K562 (cell line): ENCODE measurements around the gene ORM1. TPM values are rescaled to one million over a fixed set of nuclear protein-coding genes. Genes with fewer than 3 reads are reported as not detected.

ENCODE experiments used
- ATAC-seq: fragments of 200-7000 bp; cut with Tn5 transposase; 3 replicates; pipeline ENCODE4 v1.9.1; 2020; ENCODE audit warnings: moderate library complexity
- BruUV-seq: library from RNA; stranded (reverse); fragments of 400-500 nt; replicated peaks from 2 replicates; lab custom pipeline; 2021; lab: Mats Ljungman, UMichigan
- CTCF ChIA-PET: fragments of 300-600 bp; formaldehyde crosslinking; extraction: SDS; loops from one replicate; lab custom pipeline; 2021; ENCODE audit warnings: low intra/inter-chr PET ratio; lab: Yijun Ruan, JAX
- POLR2A ChIA-PET: fragments of 300-600, 350-650 bp; sonication (Branson Sonifier 250); formaldehyde crosslinking; extraction: SDS; loops from one replicate; lab custom pipeline; 2021; ENCODE audit warnings: antibody characterized with exemption, inconsistent platforms; lab: Yijun Ruan, JAX
- DNase-seq, 4 experiments: peaks; one replicate each; pipeline versions ENCODE4 v3.0.0 to v3.0.0-alpha.2; 2011 to 2018; ENCODE audit warnings: low spot score in 3 of 4, mixed read lengths in 3 of 4; ENCODE audit errors: extremely low read depth in 1 of 4
- FAIRE-seq: peaks from 2 replicates; lab custom pipeline; 2011; peaks lifted over from hg19 to GRCh38; lab: Jason Lieb, UNC
- H2AFZ ChIP-seq: 2 replicates; pipeline ENCODE4 v1.6.0; 2011; ENCODE audit warnings: low read depth, low read length, control low read depth, inconsistent platforms
- H3K27ac ChIP-seq: fragments of 200-600 bp; 3 replicates; pipeline ENCODE4 v1.8.0; 2011; ENCODE audit warnings: low read depth, mild to moderate bottlenecking, control low read depth, inconsistent platforms, low read length, moderate library complexity, mixed read lengths; ENCODE audit errors: extremely low read depth
- H3K27me3 ChIP-seq, 2 experiments: fragments of 300-600 bp in 1 of 2; 2 replicates in 1 of 2; 3 replicates in 1 of 2; pipeline versions ENCODE4 v1.6.0 to v1.8.0; 2011; ENCODE audit warnings: inconsistent platforms in 2 of 2, low read length in 2 of 2, mild to moderate bottlenecking in 1 of 2, mixed read lengths in 1 of 2, moderate library complexity in 1 of 2; ENCODE audit not compliant: control insufficient read depth in 2 of 2, insufficient read depth in 2 of 2
- H3K36me3 ChIP-seq: fragments of 300-600 bp; 3 replicates; pipeline ENCODE4 v1.8.0; 2011; ENCODE audit warnings: mild to moderate bottlenecking, low read length, inconsistent platforms; ENCODE audit not compliant: control insufficient read depth, insufficient read depth
- H3K4me1 ChIP-seq, 2 experiments: fragments of 200-600 bp in 1 of 2; replicated peaks in 1 of 2; 2 replicates in 1 of 2; 3 replicates in 1 of 2; pipeline versions ENCODE4 v1.5.1 to v1.8.0; 2011; ENCODE audit warnings: inconsistent platforms in 2 of 2, low read length in 2 of 2, mild to moderate bottlenecking in 1 of 2, mixed read lengths in 1 of 2, moderate library complexity in 1 of 2; ENCODE audit not compliant: control insufficient read depth in 2 of 2, insufficient read depth in 2 of 2
- H3K4me2 ChIP-seq: 2 replicates; pipeline ENCODE4 v1.6.1; 2011; ENCODE audit warnings: low read length, control low read depth, inconsistent platforms, mixed read lengths; ENCODE audit not compliant: insufficient read depth
- H3K4me3 ChIP-seq: fragments of 200-600 bp; sonication (generic), shearing (Covaris generic); 2 replicates; pipeline ENCODE4 v1.5.1; 2016; ENCODE audit warnings: control low read depth, inconsistent platforms
- H3K79me2 ChIP-seq: fragments of 200-600 bp; 3 replicates; pipeline ENCODE4 v1.8.0; 2011; ENCODE audit warnings: low read length, inconsistent platforms; ENCODE audit not compliant: control insufficient read depth, insufficient read depth
- H3K9ac ChIP-seq, 2 experiments: 2 replicates each; pipeline versions ENCODE4 v1.6.0 to v1.6.1; 2011; ENCODE audit warnings: low read depth in 2 of 2, low read length in 2 of 2, control low read depth in 1 of 2, inconsistent platforms in 1 of 2, mild to moderate bottlenecking in 1 of 2, mixed read lengths in 1 of 2; ENCODE audit not compliant: insufficient read depth in 1 of 2
- H3K9me1 ChIP-seq: one replicate; pipeline ENCODE4 v1.6.0; 2011; ENCODE audit warnings: inconsistent platforms, mild to moderate bottlenecking, low read length, moderate library complexity; ENCODE audit not compliant: control insufficient read depth, insufficient read depth
- H3K9me3 ChIP-seq: replicated peaks from 2 replicates; pipeline ENCODE4 v1.5.1; 2011; ENCODE audit warnings: low read depth, low read length, inconsistent platforms; ENCODE audit not compliant: control insufficient read depth, insufficient read depth
- H4K20me1 ChIP-seq: replicated peaks from 2 replicates; pipeline ENCODE4 v1.6.1; 2011; ENCODE audit warnings: low read length, inconsistent platforms, mixed read lengths; ENCODE audit not compliant: control insufficient read depth, insufficient read depth
- ARID1B ChIP-seq: fragments of 450-650 bp; IDR thresholded peaks from 2 replicates; pipeline ENCODE4 v1.6.1; 2016; ENCODE audit warnings: antibody characterized with exemption, mild to moderate bottlenecking, inconsistent platforms
- CBX3 ChIP-seq, 2 experiments: IDR thresholded peaks; 1 replicate in 1 of 2; 2 replicates in 1 of 2; pipeline ENCODE4 v1.6.1; 2012; ENCODE audit warnings: inconsistent platforms in 2 of 2, low read length in 2 of 2, borderline replicate concordance in 1 of 2, control low read depth in 1 of 2
- EP300 ChIP-seq: IDR thresholded peaks from 2 replicates; pipeline ENCODE4 v1.6.1; 2012; ENCODE audit warnings: low read length, improper control_type of control experiment
- NCOR1 ChIP-seq: fragments of 450-650 bp; IDR thresholded peaks from 2 replicates; pipeline ENCODE4 v1.6.1; 2016; ENCODE audit warnings: mild to moderate bottlenecking, moderate library complexity
- OTX1 ChIP-seq: fragments of 450-650 bp; formaldehyde crosslinking; IDR thresholded peaks from 2 replicates; pipeline ENCODE4 v1.4.0; 2022; ENCODE audit warnings: mild to moderate bottlenecking
- PPARD ChIP-seq: fragments of 250-450 bp; sonication (Bioruptor Pico); IDR thresholded peaks from 2 replicates; pipeline ENCODE4 v1.8.0; 2022; ENCODE audit warnings: inconsistent platforms, mild to moderate bottlenecking, moderate library complexity
- RAD21 ChIP-seq, 2 experiments: fragments of 250-450 bp in 1 of 2; fragments of 450-650 bp in 1 of 2; sonication (Bioruptor Pico) in 1 of 2; formaldehyde crosslinking in 1 of 2; IDR thresholded peaks in 1 of 2; conservative IDR thresholded peaks in 1 of 2; 2 replicates each; pipeline versions ENCODE4 v1.4.0 to v1.8.0; 2020 to 2022; ENCODE audit warnings: mild to moderate bottlenecking in 2 of 2, moderate library complexity in 1 of 2
- ZNF311 ChIP-seq: fragments of 250-450 bp; sonication (Bioruptor Pico); IDR thresholded peaks from 2 replicates; pipeline ENCODE4 v1.4.0; 2020; ENCODE audit warnings: mild to moderate bottlenecking, moderate library complexity
- ZNF347 ChIP-seq: fragments of 450-650 bp; formaldehyde crosslinking; IDR thresholded peaks from 2 replicates; pipeline ENCODE4 v1.4.0; 2020; ENCODE audit warnings: low read depth, mild to moderate bottlenecking, moderate library complexity
- ZNF583 ChIP-seq: fragments of 250-450 bp; sonication (Bioruptor Pico); IDR thresholded peaks from 2 replicates; pipeline ENCODE4 v1.4.0; 2020
- WGBS: fragments of 100-300 bp; shearing (Covaris generic); methylation state at CpG from one replicate; pipeline ENCODE4 v1.1.6; 2016; ENCODE audit warnings: low coverage, mixed read lengths; ENCODE audit not compliant: insufficient coverage; ENCODE audit errors: missing lambda C conversion rate; 5-methylcytosine and 5-hydroxymethylcytosine counted together
- in situ Hi-C: fragments of 300-500 bp; cut with MboI; formaldehyde crosslinking; loops from 4 replicates; pipeline ENCODE4 v1.15.0; 2018; ENCODE audit warnings: inconsistent platforms, mixed read lengths
- intact Hi-C: fragments of 100-400 bp; cut with micrococcal nuclease; formaldehyde crosslinking; loops from 2 replicates; pipeline ENCODE4 v1.14.2; 2022
- polyA plus RNA-seq, 8 experiments: library from polyadenylated mRNA; depleted of rRNA in 4 of 8; stranded (reverse) in 5 of 8; unstranded in 3 of 8; fragments of >200 nt; fragmentation: Nextera tagmentation in 2 of 8; fragmentation: Illumina TruSeq in 1 of 8; extraction: Ambion mirVana in 2 of 8; extraction: Trizol in 1 of 8; gene quantifications; 2 replicates each; pipeline versions ENCODE4 v1.2.1 to v1.2.3, GENCODE V29; 2011 to 2014; ENCODE audit warnings: inconsistent platforms in 1 of 8, missing spikeins in 1 of 8
- total RNA-seq, 7 experiments: library from RNA; depleted of rRNA in 6 of 7; stranded (reverse); fragments of >200 nt in 6 of 7; fragmentation: Illumina TruSeq in 2 of 7; extraction: Trizol in 2 of 7; gene quantifications; 2 replicates each; pipeline versions ENCODE4 v1.2.1 to v1.2.3, GENCODE V29; 2011 to 2021; ENCODE audit warnings: low replicate concordance in 1 of 7
- TF ChIP-seq, protein P1 (sequence below): sonication (generic); formaldehyde crosslinking; IDR thresholded peaks from 2 replicates; pipeline ENCODE4 v1.9.0; 2022; ENCODE audit warnings: mild to moderate bottlenecking, missing genetic modification reagents
- TF ChIP-seq, protein P2 (sequence below): fragments of 250-450 bp; sonication (Bioruptor Pico); IDR thresholded peaks from 2 replicates; pipeline ENCODE4 v1.4.0; 2020; ENCODE audit warnings: mild to moderate bottlenecking, moderate library complexity
- TF ChIP-seq, protein P3 (sequence below), 2 experiments: fragments of 200-800 bp in 1 of 2; sonication (Bioruptor generic) in 1 of 2; sonication (generic) in 1 of 2; formaldehyde crosslinking in 1 of 2; IDR thresholded peaks in 1 of 2; conservative IDR thresholded peaks in 1 of 2; 2 replicates each; pipeline versions ENCODE4 v1.5.0 to v1.6.1; 2016 to 2020; ENCODE audit warnings: missing compliant biosample characterization in 1 of 2, missing genetic modification characterization in 1 of 2, missing genetic modification reagents in 1 of 2

ORM1 gene
- total and polyA plus RNA-seq, 9 of the 15 experiments (the other 6 are each of a cell fraction or from before 2014, with no cell fraction given): 2.9 TPM; not detected in 8

DNA sequence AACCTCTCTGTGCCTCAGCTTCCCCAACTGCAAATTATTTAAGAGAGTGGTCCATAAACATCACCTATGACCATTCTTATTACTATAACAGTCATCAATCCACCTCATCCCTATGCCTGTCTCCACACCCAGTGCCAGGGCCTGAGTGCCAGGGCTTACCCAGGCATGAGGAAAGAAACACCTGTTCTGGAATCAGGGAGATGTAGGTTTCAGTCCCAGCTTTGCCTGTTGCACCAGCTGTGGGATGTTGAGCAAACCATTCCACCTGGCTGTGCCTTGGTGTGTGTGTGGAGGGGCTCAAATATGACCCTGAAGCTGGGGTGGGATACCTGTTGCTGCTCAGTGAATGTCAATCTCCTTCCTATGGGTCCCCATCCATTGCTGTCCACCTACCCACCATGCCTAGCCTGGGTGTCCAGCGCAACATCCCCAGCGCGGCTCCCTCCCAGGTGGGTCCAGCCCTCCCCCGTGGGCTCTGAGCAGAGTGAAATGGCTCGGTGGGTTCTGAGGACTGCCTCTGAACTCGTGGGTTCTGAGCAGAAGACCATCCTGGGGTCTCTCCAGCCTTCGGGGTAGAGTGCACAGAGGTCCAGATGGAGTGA, 48.5 kb downstream of the ORM1 start:
- BruUV-seq: no TSS peak
- no peaks in the 10 kb centered on the region for H3K36me3 ChIP-seq
- intact Hi-C loops: no loop called here
- ChIA-PET CTCF (no interaction called here), POLR2A (interaction anchor here (1.0 kb wide), 2 partner anchors 12 to 142 kb away, joined by 3 read pairs; no protein-coding TSS in a partner anchor)
- H2AFZ ChIP-seq: no peak overlapping the region
- H3K9me1 ChIP-seq: no peaks in the 10 kb centered on the region
- no peak overlapping the region for H3K27ac ChIP-seq
- peaks cover 0 to 17% of the 10 kb centered on the region in 2 experiments; a peak in 2 of 5 replicates for H3K4me1 ChIP-seq
- FAIRE-seq: no peak
- no peaks in the 10 kb centered on the region for H3K79me2 ChIP-seq
- H3K9me3 ChIP-seq: no peaks in the 10 kb centered on the region
- H3K9ac ChIP-seq: peak overlapping the region in 1 of 2 experiments; percentile 35; a peak in 2 of 4 replicates
- in situ Hi-C loops: no loop called here
- H3K4me2 ChIP-seq: no peak overlapping the region
- H4K20me1 ChIP-seq: no peaks in the 10 kb centered on the region; the same call in 1 of the 2 replicates
- no peaks in the 10 kb centered on the region for H3K27me3 ChIP-seq
- TF ChIP-seq, protein P1, sequence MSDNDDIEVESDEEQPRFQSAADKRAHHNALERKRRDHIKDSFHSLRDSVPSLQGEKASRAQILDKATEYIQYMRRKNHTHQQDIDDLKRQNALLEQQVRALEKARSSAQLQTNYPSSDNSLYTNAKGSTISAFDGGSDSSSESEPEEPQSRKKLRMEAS (CRISPR knock-in tag): no peak
- no peak for TF ChIP-seq ARID1B
- TF ChIP-seq ZNF347 (CRISPR knock-in tag): no peak
- TF ChIP-seq ZNF311 (CRISPR knock-in tag): no peak
- no peak for TF ChIP-seq ZNF583 (CRISPR knock-in tag)
- TF ChIP-seq CBX3 (IDR thresholded peaks at IDR 0.05; ENCODE audit: borderline replicate concordance in 1 of 2, low read length in 2 of 2): no peak
- TF ChIP-seq EP300: no peak
- TF ChIP-seq, protein P2, sequence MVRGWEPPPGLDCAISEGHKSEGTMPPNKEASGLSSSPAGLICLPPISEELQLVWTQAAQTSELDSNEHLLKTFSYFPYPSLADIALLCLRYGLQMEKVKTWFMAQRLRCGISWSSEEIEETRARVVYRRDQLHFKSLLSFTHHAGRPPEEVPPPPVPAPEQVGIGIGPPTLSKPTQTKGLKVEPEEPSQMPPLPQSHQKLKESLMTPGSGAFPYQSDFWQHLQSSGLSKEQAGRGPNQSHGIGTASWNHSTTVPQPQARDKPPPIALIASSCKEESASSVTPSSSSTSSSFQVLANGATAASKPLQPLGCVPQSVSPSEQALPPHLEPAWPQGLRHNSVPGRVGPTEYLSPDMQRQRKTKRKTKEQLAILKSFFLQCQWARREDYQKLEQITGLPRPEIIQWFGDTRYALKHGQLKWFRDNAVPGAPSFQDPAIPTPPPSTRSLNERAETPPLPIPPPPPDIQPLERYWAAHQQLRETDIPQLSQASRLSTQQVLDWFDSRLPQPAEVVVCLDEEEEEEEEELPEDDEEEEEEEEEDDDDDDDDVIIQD (CRISPR knock-in tag): no peak
- TF ChIP-seq PPARD (CRISPR knock-in tag): no peak
- TF ChIP-seq, protein P3, sequence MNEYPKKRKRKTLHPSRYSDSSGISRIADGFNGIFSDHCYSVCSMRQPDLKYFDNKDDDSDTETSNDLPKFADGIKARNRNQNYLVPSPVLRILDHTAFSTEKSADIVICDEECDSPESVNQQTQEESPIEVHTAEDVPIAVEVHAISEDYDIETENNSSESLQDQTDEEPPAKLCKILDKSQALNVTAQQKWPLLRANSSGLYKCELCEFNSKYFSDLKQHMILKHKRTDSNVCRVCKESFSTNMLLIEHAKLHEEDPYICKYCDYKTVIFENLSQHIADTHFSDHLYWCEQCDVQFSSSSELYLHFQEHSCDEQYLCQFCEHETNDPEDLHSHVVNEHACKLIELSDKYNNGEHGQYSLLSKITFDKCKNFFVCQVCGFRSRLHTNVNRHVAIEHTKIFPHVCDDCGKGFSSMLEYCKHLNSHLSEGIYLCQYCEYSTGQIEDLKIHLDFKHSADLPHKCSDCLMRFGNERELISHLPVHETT (CRISPR knock-in tag; conservative IDR thresholded peaks at IDR 0.05 in 1 of 2, IDR thresholded peaks at IDR 0.05 in 1 of 2): no peak
- no peak for TF ChIP-seq OTX1 (CRISPR knock-in tag)
- TF ChIP-seq RAD21 (CRISPR knock-in tag; conservative IDR thresholded peaks at IDR 0.05 in 1 of 2, IDR thresholded peaks at IDR 0.05 in 1 of 2): no peak
- TF ChIP-seq NCOR1: no peak
- 49% methylated on average over 3 of the region's 7 CpGs for WGBS
- ATAC-seq: peak; percentile 5
- DNase-seq: no peak
- no peak overlapping the region for H3K4me3 ChIP-seq
